ENCODE data around the gene WWOX.

WWOX gene

DNA sequence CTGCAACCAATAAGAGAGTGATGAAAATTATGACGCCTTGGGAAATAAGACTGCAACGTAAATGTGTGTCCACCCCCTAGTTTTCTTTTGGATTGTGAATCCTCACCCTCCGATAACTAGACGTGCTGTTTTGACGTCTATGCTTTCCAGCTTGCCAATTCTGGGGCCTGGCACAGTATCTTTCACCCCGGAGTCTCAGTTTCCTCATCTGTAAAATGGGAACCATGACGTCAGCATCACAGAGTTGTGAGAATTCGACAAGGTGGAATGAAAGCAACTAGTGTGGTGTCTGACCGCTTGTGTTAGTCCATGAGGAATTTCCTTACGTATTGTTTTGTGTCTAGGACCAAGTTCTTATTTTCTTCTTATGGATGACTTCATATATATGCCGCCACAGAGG lies 37.7 kb downstream of the WWOX start:
- no peak overlapping the region for H2AFZ ChIP-seq (ENCODE audit: low read depth, low read length)
- H3K36me3 ChIP-seq (ENCODE audit: insufficient read depth, low read length): no peaks in the 10 kb centered on the region
- no peaks in the 10 kb centered on the region for H3K27me3 ChIP-seq (ENCODE audit: insufficient read depth, low read length)
- H3K4me3 ChIP-seq (ENCODE audit: low read length): no peak overlapping the region
- H3K4me1 ChIP-seq (ENCODE audit: insufficient read depth, low read length): no peaks in the 10 kb centered on the region
- no peaks in the 10 kb centered on the region for H3K9me3 ChIP-seq (ENCODE audit: low read length)

DNA sequence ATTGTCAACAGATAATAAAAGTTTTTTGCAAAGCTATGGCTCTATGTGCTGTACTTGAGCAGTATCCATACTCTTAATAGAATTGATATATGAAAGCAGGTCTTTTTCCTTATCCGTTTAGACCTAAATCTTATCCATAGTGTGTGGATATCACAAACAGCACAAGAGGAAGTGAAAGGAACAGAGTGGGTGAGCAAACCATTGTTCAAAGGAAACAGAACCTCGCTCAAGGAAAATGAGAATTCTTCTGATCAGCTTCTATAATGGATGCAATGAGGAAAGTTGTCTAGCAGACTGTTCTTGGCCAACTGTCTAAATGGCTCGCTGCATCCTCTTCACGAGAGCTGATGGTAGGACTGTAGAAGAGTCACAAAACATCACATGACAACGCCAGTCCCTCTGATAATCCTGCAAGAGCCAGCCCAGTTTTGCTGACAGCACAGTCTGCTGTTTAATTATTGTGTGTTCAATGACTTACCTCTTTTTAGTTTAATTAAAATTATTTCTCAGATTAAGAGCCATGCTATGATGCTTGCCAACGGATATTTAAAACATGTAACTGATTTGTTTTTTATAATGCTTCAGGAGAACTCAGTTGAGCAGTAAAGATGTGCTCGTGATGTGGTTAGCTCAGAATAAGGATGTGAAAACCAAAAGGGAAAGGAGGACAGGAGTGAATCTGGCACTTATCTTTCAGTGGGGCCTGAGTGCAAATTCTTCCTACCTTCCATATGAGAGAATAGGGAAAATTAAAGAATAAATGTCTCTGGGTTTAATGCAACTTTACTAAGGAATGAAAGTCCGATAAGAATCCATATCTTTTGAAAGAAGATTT lies 38.5 kb downstream of the WWOX start:
- no peaks in the 10 kb centered on the region for H3K36me3 ChIP-seq (ENCODE audit: insufficient read depth, low read length)
- no peaks in the 10 kb centered on the region for H3K27me3 ChIP-seq (ENCODE audit: insufficient read depth, low read length)
- H3K4me1 ChIP-seq (ENCODE audit: insufficient read depth, low read length): no peaks in the 10 kb centered on the region
- no peak overlapping the region for H3K4me3 ChIP-seq (ENCODE audit: low read length)
- no peaks in the 10 kb centered on the region for H3K9me3 ChIP-seq (ENCODE audit: low read length)
- no peak overlapping the region for H2AFZ ChIP-seq (ENCODE audit: low read depth, low read length)

DNA sequence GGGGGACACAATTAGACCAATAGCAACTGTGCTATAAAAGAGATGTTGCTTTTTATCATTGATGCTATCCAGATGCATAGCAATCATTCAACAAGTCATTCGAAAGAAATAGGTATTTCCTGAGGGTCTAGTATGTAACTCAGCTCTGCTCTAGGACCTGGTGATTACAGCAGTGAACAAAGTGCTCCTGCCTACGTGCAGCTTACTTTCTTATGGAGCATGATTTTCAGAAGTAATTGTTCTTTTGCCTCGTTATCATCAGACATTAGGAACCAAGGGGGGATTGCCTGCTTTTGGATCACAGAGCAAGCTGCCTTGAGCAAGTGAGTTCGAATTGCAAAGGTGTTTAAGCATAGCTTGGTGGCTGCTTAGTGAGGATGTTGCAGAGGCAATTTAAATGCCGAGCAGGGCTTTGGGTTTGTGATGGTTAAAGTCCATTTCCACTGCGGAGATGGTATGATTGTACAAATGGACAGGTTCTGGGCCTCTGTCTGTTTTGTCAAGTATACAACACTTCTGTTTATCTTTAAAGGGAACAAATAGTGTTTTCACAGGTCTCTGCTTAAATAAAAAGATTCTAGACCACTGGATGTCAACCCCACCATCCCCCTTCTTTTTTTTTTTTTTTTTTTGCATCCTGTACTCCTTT lies 41.5 kb downstream of the WWOX start:
- no peak overlapping the region for H3K4me3 ChIP-seq (ENCODE audit: low read length)
- H3K9me3 ChIP-seq (ENCODE audit: low read length): no peaks in the 10 kb centered on the region
- no peaks in the 10 kb centered on the region for H3K4me1 ChIP-seq (ENCODE audit: insufficient read depth, low read length)
- no peaks in the 10 kb centered on the region for H3K27me3 ChIP-seq (ENCODE audit: insufficient read depth, low read length)
- H2AFZ ChIP-seq (ENCODE audit: low read depth, low read length): no peak overlapping the region
- H3K36me3 ChIP-seq (ENCODE audit: insufficient read depth, low read length): no peaks in the 10 kb centered on the region

GRCh38 chr16:78142788-78143187 lies 43.3 kb downstream of the WWOX start:
- H3K4me3 ChIP-seq (ENCODE audit: low read length): no peak overlapping the region
- H3K9me3 ChIP-seq (ENCODE audit: low read length): no peaks in the 10 kb centered on the region
- no peaks in the 10 kb centered on the region for H3K27me3 ChIP-seq (ENCODE audit: insufficient read depth, low read length)
- no peaks in the 10 kb centered on the region for H3K36me3 ChIP-seq (ENCODE audit: insufficient read depth, low read length)
- H2AFZ ChIP-seq (ENCODE audit: low read depth, low read length): no peak overlapping the region
- H3K4me1 ChIP-seq (ENCODE audit: insufficient read depth, low read length): peaks cover 2% of the 10 kb centered on the region

- Histone ChIP-seq H3K4me1 (ENCODE audit: insufficient read depth, low read length) (peaks cover 7% of the 10 kb centered on the region), H3K9me3 (ENCODE audit: low read length) (no peaks in the 10 kb centered on the region), H3K27me3 (ENCODE audit: insufficient read depth, low read length) (no peaks in the 10 kb centered on the region), H3K36me3 (ENCODE audit: insufficient read depth, low read length) (no peaks in the 10 kb centered on the region), H2AFZ (ENCODE audit: low read depth, low read length) (no peak overlapping the region), H3K4me3 (ENCODE audit: low read length) (no peak overlapping the region)
Observed at GRCh38 chr16:78146807-78147206, 47.4 kb downstream of the WWOX start.

DNA sequence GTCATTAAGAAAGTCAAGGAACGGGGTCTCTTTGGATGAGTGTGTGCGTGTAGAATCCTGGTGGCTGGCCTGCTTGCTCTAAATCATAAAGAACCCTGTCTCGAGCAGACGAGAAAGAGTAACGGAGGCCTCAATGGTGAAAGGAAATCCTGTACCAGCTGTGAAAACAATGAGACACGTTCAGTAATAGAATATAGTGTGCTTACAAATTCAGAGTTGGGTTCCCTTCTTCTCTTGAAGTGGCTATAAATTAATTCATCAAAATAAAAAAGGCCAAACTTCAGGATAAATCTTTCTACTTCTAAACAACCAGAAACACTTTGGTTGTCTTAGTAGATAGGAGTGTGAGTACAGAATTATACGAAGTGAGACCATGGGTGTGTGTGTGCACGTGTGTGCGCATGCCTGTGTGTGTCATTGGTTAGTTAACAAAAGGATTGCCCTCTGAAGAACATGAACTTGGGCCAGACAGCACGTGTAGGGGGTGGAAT lies 48.5 kb downstream of the WWOX start:
- H3K4me3 ChIP-seq (ENCODE audit: low read length): no peak overlapping the region
- H3K27me3 ChIP-seq (ENCODE audit: insufficient read depth, low read length): no peaks in the 10 kb centered on the region
- H3K36me3 ChIP-seq (ENCODE audit: insufficient read depth, low read length): no peaks in the 10 kb centered on the region

GRCh38 chr16:78150233-78150632 lies 50.8 kb downstream of the WWOX start:
- H3K36me3 ChIP-seq (ENCODE audit: insufficient read depth, low read length): no peaks in the 10 kb centered on the region
- H2AFZ ChIP-seq (ENCODE audit: low read depth, low read length): no peak overlapping the region
- peaks cover 7% of the 10 kb centered on the region for H3K4me1 ChIP-seq (ENCODE audit: insufficient read depth, low read length)
- no peak overlapping the region for H3K4me3 ChIP-seq (ENCODE audit: low read length)
- H3K27me3 ChIP-seq (ENCODE audit: insufficient read depth, low read length): no peaks in the 10 kb centered on the region
- H3K9me3 ChIP-seq (ENCODE audit: low read length): no peaks in the 10 kb centered on the region

More for the DNA sequence above, 48.5 kb downstream of the WWOX start:
- Histone ChIP-seq H2AFZ (ENCODE audit: low read depth, low read length) (no peak overlapping the region), H3K9me3 (ENCODE audit: low read length) (no peaks in the 10 kb centered on the region), H3K4me1 (ENCODE audit: insufficient read depth, low read length) (peaks cover 7% of the 10 kb centered on the region)

DNA sequence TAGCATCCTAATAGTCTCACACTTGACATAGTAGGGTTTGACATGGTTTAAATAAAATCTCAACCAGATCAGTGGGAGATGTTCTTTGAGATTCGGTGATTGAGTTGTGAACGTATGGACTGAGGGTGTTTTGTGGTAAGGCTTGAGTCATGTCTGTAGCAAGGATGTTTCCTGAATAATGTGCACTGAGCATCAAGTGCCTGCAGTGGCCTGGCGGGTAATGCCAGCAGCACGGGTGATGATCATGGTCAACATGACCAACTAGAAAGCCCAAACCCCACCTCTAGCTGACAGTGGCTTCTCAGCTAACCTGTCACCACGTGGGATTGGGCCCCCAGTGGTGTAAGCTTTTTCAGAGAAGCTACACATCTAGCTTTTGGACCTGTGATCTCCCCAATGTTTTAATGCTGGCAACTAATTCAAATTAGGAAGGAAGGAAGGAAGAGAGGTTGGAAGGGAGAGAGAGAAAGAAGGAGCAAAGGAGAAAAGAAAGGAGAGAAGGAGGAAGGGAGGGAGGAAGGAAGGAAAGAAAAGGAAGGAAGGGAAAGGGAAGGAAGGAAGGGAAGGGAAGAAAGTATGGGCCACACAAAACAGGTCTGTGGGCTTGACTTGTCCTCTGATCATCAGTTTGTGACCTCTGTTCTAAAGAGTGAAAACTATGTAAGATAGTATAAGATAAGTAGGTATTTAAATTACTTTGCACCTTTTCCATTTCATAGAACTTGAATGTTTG lies 55.4 kb downstream of the WWOX start:
- no peak overlapping the region for H2AFZ ChIP-seq (ENCODE audit: low read depth, low read length)
- no peaks in the 10 kb centered on the region for H3K36me3 ChIP-seq (ENCODE audit: insufficient read depth, low read length)
- H3K27me3 ChIP-seq (ENCODE audit: insufficient read depth, low read length): no peaks in the 10 kb centered on the region
- no peaks in the 10 kb centered on the region for H3K9me3 ChIP-seq (ENCODE audit: low read length)
- H3K4me1 ChIP-seq (ENCODE audit: insufficient read depth, low read length): no peaks in the 10 kb centered on the region
- H3K4me3 ChIP-seq (ENCODE audit: low read length): no peak overlapping the region

DNA sequence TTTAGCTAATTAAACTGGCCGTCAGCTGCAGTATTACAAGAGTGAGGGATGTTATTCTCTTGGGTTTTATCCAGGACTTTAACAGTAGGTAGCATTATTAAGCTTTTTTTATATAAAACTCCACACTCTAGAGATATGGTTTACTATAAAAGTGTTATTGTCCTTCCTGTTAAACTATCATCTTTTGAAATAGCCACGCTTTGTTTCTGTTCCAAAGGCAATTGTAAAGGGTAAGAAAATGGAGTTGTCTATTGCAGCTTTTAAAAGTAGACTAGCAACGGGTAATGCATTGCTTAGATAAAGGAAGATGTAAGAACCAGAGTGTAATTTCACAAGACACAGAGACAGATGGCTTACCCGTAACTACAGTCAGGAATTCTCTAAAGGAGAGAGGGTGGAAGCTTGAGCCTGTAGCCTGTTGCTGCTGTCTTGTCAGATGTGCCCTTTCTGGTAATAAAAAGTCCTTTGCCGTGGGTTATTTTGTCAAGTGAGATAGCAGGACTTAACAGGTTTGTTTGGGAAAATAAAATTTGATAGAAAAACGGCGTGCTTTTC lies 56.4 kb downstream of the WWOX start:
- Histone ChIP-seq H3K9me3 (ENCODE audit: low read length) (no peaks in the 10 kb centered on the region), H3K4me1 (ENCODE audit: insufficient read depth, low read length) (no peaks in the 10 kb centered on the region), H3K4me3 (ENCODE audit: low read length) (no peak overlapping the region), H3K36me3 (ENCODE audit: insufficient read depth, low read length) (no peaks in the 10 kb centered on the region), H3K27me3 (ENCODE audit: insufficient read depth, low read length) (no peaks in the 10 kb centered on the region), H2AFZ (ENCODE audit: low read depth, low read length) (no peak overlapping the region)

DNA sequence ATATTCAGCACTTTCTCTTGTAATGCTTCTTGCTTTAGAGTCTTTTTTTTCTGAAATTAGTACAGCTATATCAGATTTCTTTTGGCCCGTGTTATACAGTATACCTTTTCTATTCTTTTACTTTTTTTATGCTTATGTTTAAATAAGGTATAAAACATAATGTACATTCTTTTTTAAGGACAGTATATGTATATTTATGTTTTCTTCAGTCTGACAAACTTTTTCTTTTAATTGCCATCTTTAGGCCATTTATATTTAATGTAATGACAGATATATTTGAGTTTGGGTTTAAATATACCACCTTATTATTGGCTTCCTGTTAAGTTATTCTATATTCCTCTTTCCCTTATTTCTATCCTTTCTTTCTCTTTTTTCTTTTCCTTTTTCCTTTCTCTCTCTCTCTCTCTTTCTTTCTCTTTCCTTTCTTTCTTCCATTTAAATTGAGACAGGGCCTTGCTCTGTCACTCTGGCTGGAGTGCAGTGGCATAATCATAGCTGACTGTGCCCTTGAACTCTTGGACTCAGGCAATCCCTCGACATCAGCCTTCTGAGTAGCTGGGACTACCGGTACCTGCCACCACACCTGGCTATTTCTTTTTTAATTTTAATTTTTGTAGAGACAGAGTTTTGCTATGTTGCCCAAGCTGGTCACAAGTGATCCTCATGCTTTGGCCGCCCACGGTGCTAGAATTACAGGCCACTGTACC lies 61.7 kb downstream of the WWOX start:
- no peaks in the 10 kb centered on the region for H3K9me3 ChIP-seq (ENCODE audit: low read length)
- H3K4me3 ChIP-seq (ENCODE audit: low read length): no peak overlapping the region
- no peaks in the 10 kb centered on the region for H3K4me1 ChIP-seq (ENCODE audit: insufficient read depth, low read length)
- no peaks in the 10 kb centered on the region for H3K27me3 ChIP-seq (ENCODE audit: insufficient read depth, low read length)
- H2AFZ ChIP-seq (ENCODE audit: low read depth, low read length): no peak overlapping the region
- no peaks in the 10 kb centered on the region for H3K36me3 ChIP-seq (ENCODE audit: insufficient read depth, low read length)

- Histone ChIP-seq H3K27me3 (ENCODE audit: insufficient read depth, low read length) (no peaks in the 10 kb centered on the region), H3K9me3 (ENCODE audit: low read length) (no peaks in the 10 kb centered on the region), H3K4me3 (ENCODE audit: low read length) (no peak overlapping the region), H2AFZ (ENCODE audit: low read depth, low read length) (no peak overlapping the region), H3K4me1 (ENCODE audit: insufficient read depth, low read length) (no peaks in the 10 kb centered on the region), H3K36me3 (ENCODE audit: insufficient read depth, low read length) (no peaks in the 10 kb centered on the region)
Observed at GRCh38 chr16:78163772-78164670, 64.6 kb downstream of the WWOX start.

DNA sequence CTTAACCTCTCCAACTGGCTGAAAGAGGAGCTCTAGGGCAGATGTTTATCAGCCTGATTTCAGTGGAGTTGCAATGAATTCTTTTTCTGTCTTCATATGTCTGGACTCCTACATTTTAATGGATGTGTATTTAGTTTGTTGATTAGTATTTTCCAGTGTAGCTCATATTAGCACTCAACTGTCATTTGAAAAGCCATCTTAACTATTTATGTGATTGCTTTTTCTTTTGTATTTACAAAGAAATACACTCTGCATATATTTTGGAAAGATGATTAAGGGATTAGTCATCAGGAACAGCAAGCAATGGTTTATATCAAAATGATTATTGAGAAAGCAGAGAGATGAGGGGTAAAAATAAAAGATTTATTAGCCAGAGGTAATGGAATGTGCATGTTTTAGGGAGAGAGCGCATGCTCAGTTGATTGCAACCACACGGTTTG lies 71.1 kb downstream of the WWOX start:
- Histone ChIP-seq H3K4me1 (ENCODE audit: insufficient read depth, low read length) (peaks cover 4% of the 10 kb centered on the region), H3K9me3 (ENCODE audit: low read length) (no peaks in the 10 kb centered on the region), H3K27me3 (ENCODE audit: insufficient read depth, low read length) (no peaks in the 10 kb centered on the region), H3K36me3 (ENCODE audit: insufficient read depth, low read length) (no peaks in the 10 kb centered on the region), H2AFZ (ENCODE audit: low read depth, low read length) (no peak overlapping the region), H3K4me3 (ENCODE audit: low read length) (no peak overlapping the region)
